Activated CD4-positive, alpha-beta T cell treated with anti-CD3 and anti-CD28 coated beads, Interleukin-2, amount 50 U/mL, for 16 hours (primary cell): ENCODE measurements around the gene STAT4.
"Not testable (repeated sequence)": the region's sequence is repeated elsewhere in the genome, so short reads cannot be mapped to it uniquely, and the experiment has no call there.

Experiments used
- DNase-seq: peaks from one replicate; pipeline ENCODE4 v3.0.0-alpha.2; 2020

STAT4 gene

GRCh38 chr2:191012346-191012745 lies 138.4 kb downstream of the STAT4 start:
- DNase-seq = peak; percentile 32

- DNase-seq = peak; percentile 47
Measured at GRCh38 chr2:191010887-191011885, 139.6 kb downstream of the STAT4 start.

GRCh38 chr2:191009541-191010374 lies 141.0 kb downstream of the STAT4 start:
- DNase-seq = no peak

- no peak for DNase-seq
Measured at GRCh38 chr2:191008286-191008685, 142.5 kb downstream of the STAT4 start.

GRCh38 chr2:191006997-191007783 lies 143.6 kb downstream of the STAT4 start:
- DNase-seq = no peak

- DNase-seq = no peak
Measured at GRCh38 chr2:191006297-191006696, 144.5 kb downstream of the STAT4 start.

GRCh38 chr2:191003405-191004309 lies 147.1 kb downstream of the STAT4 start:
- DNase-seq = peak; percentile 34

- no peak for DNase-seq
Measured at GRCh38 chr2:191001624-191002023, 149.2 kb downstream of the STAT4 start.

GRCh38 chr2:191001032-191001431 lies 149.8 kb downstream of the STAT4 start:
- DNase-seq = no peak

GRCh38 chr2:190999949-191000665 lies 150.7 kb downstream of the STAT4 start:
- DNase-seq = no peak

GRCh38 chr2:190999058-190999457 lies 151.7 kb downstream of the STAT4 start:
- no peak for DNase-seq

- no peak for DNase-seq
Measured at GRCh38 chr2:190997526-190998113, 153.2 kb downstream of the STAT4 start.

- no peak for DNase-seq
Measured at GRCh38 chr2:190996947-190997346, 153.8 kb downstream of the STAT4 start.

- DNase-seq = no peak
Measured at GRCh38 chr2:190996338-190996946, 154.4 kb downstream of the STAT4 start.

GRCh38 chr2:190995315-190995714 lies 155.5 kb downstream of the STAT4 start:
- not testable (repeated sequence) for DNase-seq

GRCh38 chr2:190994148-190994547 lies 156.6 kb downstream of the STAT4 start:
- DNase-seq = no peak

GRCh38 chr2:190993292-190993643 lies 157.5 kb downstream of the STAT4 start:
- no peak for DNase-seq

- DNase-seq = no peak
Measured at GRCh38 chr2:190990132-190990531, 160.7 kb downstream of the STAT4 start.

GRCh38 chr2:190988910-190989309 lies 161.9 kb downstream of the STAT4 start:
- DNase-seq = no peak

GRCh38 chr2:190987938-190988337 lies 162.9 kb downstream of the STAT4 start:
- no peak for DNase-seq
